ENCODE results near the gene CLSTN2.

DNA sequence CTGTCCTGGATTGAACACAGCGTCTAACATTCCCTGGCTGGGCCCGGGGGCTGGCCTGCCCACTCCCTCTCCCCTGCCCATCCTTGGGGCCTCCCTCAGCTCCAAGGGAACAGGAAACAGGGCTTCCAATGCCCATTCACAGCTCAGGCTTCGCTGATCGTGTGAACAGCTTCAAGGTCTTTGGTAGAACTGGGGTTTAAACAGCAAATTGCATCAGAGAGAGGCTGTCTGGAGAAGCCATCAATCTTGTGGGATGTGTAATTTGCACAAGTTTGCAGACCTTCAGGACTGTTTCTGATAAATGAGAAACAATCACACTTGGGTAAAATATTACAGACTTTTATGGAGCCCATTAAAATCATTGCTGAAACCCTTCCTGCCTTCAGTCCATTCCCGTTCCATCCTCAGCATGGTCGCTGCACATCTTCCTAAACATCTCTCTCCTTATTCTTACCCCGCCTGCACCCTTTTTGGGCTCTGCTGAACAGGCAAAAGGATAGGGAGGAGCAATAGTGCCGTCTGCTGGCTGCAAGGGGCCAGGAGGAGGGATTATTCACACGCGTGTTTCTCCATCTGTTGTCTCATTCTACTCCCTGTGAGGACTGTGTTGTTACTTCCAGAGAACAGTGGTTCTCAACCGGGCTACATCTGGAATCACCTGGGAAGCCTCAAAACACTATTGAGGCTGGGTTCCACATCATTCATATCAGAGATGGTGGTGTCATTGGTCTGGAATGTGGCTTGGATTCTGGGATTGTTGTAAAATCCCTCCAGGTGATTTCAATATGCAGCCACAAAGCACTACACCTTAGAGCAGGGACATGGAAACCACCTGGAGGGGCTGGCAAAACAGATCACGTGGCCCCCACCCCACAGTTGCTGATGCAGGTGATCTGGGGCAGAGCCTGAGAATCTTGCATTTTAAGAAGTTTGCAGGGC, 116.3 kb downstream of the CLSTN2 start:
- TF ChIP-seq RFX5 (IDR thresholded peaks at IDR 0.05; ENCODE audit: low read depth, low read length), result no peak
- no peak for TF ChIP-seq ZNF496 (CRISPR knock-in tag; IDR thresholded peaks at IDR 0.05; ENCODE audit: insufficient replicate concordance)
